ENCODE measurements around the gene MT1G.

DNA sequence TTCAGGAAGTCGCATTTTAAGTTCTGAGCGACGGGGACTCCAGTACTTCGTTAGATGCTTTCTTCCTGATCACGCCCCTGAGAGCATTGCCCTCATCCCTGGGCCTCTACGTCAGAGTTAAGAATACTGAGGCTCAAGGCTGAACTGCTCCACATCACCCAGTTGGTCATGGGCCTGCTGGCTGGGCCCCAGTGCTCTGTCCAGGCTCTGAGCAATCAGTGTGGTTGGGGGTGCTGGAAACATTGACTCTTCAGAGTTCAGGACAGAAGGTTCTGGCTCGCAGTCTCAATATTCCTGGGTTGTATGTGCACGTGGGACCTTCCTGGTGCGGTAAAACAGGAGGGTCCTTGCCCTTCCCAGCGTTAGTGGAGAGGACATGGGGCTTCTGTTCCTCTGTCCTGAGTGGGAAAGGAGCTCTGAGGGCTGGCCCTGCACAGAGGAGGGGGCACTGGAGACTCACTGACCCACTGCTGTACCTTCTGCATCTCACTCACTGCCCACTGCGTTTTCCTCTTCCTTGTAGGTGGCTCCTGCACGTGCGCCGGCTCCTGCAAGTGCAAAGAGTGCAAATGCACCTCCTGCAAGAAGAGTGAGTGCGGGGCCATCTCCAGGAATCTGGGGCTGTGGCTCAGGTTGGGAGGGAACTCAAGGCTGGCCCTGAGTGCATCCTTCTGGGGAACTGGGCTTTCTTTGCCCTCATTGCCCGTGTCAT lies 41.8 kb downstream of the MT1G start:
- no peak for TF ChIP-seq MXI1 (conservative IDR thresholded peaks at IDR 0.05; ENCODE audit: poor library complexity, severe bottlenecking)
- TF ChIP-seq, protein P1, sequence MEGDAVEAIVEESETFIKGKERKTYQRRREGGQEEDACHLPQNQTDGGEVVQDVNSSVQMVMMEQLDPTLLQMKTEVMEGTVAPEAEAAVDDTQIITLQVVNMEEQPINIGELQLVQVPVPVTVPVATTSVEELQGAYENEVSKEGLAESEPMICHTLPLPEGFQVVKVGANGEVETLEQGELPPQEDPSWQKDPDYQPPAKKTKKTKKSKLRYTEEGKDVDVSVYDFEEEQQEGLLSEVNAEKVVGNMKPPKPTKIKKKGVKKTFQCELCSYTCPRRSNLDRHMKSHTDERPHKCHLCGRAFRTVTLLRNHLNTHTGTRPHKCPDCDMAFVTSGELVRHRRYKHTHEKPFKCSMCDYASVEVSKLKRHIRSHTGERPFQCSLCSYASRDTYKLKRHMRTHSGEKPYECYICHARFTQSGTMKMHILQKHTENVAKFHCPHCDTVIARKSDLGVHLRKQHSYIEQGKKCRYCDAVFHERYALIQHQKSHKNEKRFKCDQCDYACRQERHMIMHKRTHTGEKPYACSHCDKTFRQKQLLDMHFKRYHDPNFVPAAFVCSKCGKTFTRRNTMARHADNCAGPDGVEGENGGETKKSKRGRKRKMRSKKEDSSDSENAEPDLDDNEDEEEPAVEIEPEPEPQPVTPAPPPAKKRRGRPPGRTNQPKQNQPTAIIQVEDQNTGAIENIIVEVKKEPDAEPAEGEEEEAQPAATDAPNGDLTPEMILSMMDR (IDR thresholded peaks at IDR 0.05; ENCODE audit: poor library complexity, severe bottlenecking) = no peak
- no peak for TF ChIP-seq EZH2 (IDR thresholded peaks at IDR 0.05; ENCODE audit: borderline replicate concordance, insufficient read depth, low read length, poor library complexity, severe bottlenecking)
- TF ChIP-seq, protein P2, sequence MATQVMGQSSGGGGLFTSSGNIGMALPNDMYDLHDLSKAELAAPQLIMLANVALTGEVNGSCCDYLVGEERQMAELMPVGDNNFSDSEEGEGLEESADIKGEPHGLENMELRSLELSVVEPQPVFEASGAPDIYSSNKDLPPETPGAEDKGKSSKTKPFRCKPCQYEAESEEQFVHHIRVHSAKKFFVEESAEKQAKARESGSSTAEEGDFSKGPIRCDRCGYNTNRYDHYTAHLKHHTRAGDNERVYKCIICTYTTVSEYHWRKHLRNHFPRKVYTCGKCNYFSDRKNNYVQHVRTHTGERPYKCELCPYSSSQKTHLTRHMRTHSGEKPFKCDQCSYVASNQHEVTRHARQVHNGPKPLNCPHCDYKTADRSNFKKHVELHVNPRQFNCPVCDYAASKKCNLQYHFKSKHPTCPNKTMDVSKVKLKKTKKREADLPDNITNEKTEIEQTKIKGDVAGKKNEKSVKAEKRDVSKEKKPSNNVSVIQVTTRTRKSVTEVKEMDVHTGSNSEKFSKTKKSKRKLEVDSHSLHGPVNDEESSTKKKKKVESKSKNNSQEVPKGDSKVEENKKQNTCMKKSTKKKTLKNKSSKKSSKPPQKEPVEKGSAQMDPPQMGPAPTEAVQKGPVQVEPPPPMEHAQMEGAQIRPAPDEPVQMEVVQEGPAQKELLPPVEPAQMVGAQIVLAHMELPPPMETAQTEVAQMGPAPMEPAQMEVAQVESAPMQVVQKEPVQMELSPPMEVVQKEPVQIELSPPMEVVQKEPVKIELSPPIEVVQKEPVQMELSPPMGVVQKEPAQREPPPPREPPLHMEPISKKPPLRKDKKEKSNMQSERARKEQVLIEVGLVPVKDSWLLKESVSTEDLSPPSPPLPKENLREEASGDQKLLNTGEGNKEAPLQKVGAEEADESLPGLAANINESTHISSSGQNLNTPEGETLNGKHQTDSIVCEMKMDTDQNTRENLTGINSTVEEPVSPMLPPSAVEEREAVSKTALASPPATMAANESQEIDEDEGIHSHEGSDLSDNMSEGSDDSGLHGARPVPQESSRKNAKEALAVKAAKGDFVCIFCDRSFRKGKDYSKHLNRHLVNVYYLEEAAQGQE (IDR thresholded peaks at IDR 0.05; ENCODE audit: borderline replicate concordance) = no peak
